ENCODE data around the gene KLHL40. TPM values are rescaled to one million over a fixed set of nuclear protein-coding genes. Genes with fewer than 3 reads are reported as not detected.

KLHL40 gene
- polyA plus RNA-seq, 1 donor (not counting 4 experiments of a cell fraction or from before 2014, with no cell fraction given) = not detected

- Histone ChIP-seq H4K20me1 (ENCODE audit: control insufficient read depth, extremely low read depth, insufficient read depth, low read length) (no peaks in the 10 kb centered on the region), H3K79me2 (ENCODE audit: control insufficient read depth, insufficient read depth, low read length) (no peaks in the 10 kb centered on the region), H3K9me3 (ENCODE audit: control insufficient read depth, low read depth, low read length) (no peaks in the 10 kb centered on the region), H3K4me1 (ENCODE audit: control insufficient read depth, extremely low read depth, insufficient read depth, low read length) (no peaks in the 10 kb centered on the region), H3K9ac (ENCODE audit: control insufficient read depth, extremely low read depth, insufficient read depth, low read length) (no peak overlapping the region), H3K36me3 (ENCODE audit: control insufficient read depth in 2 of 2, extremely low read depth in 1 of 2, insufficient read depth in 2 of 2, low read length in 2 of 2) (no peaks in the 10 kb centered on the region), H3K9me1 (ENCODE audit: control insufficient read depth, extremely low read depth, insufficient read depth, low read length) (no peaks in the 10 kb centered on the region), H3K4me2 (ENCODE audit: control insufficient read depth, extremely low read depth, insufficient read depth, low read depth, low read length) (no peak overlapping the region), H3K27me3 (ENCODE audit: control insufficient read depth, extremely low read depth, insufficient read depth, low read length) (no peaks in the 10 kb centered on the region), H3K27ac (ENCODE audit: control insufficient read depth, insufficient read depth, low read length) (no peak overlapping the region), H2AFZ (ENCODE audit: control insufficient read depth, low read length) (no peak overlapping the region), H3K4me3 (ENCODE audit: control insufficient read depth in 2 of 3, extremely low read depth in 1 of 3, insufficient read depth in 2 of 3, low read depth in 1 of 3, low read length in 3 of 3) (no peak overlapping the region)
- no peak for TF ChIP-seq EZH2 (IDR thresholded peaks at IDR 0.05; ENCODE audit: low read length)
- TF ChIP-seq, protein P1, sequence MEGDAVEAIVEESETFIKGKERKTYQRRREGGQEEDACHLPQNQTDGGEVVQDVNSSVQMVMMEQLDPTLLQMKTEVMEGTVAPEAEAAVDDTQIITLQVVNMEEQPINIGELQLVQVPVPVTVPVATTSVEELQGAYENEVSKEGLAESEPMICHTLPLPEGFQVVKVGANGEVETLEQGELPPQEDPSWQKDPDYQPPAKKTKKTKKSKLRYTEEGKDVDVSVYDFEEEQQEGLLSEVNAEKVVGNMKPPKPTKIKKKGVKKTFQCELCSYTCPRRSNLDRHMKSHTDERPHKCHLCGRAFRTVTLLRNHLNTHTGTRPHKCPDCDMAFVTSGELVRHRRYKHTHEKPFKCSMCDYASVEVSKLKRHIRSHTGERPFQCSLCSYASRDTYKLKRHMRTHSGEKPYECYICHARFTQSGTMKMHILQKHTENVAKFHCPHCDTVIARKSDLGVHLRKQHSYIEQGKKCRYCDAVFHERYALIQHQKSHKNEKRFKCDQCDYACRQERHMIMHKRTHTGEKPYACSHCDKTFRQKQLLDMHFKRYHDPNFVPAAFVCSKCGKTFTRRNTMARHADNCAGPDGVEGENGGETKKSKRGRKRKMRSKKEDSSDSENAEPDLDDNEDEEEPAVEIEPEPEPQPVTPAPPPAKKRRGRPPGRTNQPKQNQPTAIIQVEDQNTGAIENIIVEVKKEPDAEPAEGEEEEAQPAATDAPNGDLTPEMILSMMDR (optimal IDR thresholded peaks at IDR 0.05 in 1 of 3, IDR thresholded peaks at IDR 0.05 in 1 of 3, conservative IDR thresholded peaks at IDR 0.05 in 1 of 3; ENCODE audit: extremely low read depth in 1 of 3, insufficient read depth in 2 of 3, low read length in 3 of 3) = no peak
- FAIRE-seq (no peak), DNase-seq (ENCODE audit: low read depth, low spot score) (no peak)
- dilution Hi-C loops (cut with MboI; ENCODE audit: extremely low pct_ligation_motif_present, low sequenced_read_pairs) = no loop called here
Observed at GRCh38 chr3:42713747-42714146, 28.4 kb downstream of the KLHL40 start.

- Histone ChIP-seq H3K9ac (ENCODE audit: control insufficient read depth, extremely low read depth, insufficient read depth, low read length) (no peak overlapping the region), H2AFZ (ENCODE audit: control insufficient read depth, low read length) (no peak overlapping the region), H3K4me3 (ENCODE audit: control insufficient read depth in 2 of 3, extremely low read depth in 1 of 3, insufficient read depth in 2 of 3, low read depth in 1 of 3, low read length in 3 of 3) (no peak overlapping the region), H3K79me2 (ENCODE audit: control insufficient read depth, insufficient read depth, low read length) (no peaks in the 10 kb centered on the region), H3K9me1 (ENCODE audit: control insufficient read depth, extremely low read depth, insufficient read depth, low read length) (no peaks in the 10 kb centered on the region), H3K9me3 (ENCODE audit: control insufficient read depth, low read depth, low read length) (no peaks in the 10 kb centered on the region), H3K27ac (ENCODE audit: control insufficient read depth, insufficient read depth, low read length) (no peak overlapping the region), H3K4me2 (ENCODE audit: control insufficient read depth, extremely low read depth, insufficient read depth, low read depth, low read length) (no peak overlapping the region), H3K27me3 (ENCODE audit: control insufficient read depth, extremely low read depth, insufficient read depth, low read length) (no peaks in the 10 kb centered on the region), H3K36me3 (ENCODE audit: control insufficient read depth in 2 of 2, extremely low read depth in 1 of 2, insufficient read depth in 2 of 2, low read length in 2 of 2) (no peaks in the 10 kb centered on the region), H4K20me1 (ENCODE audit: control insufficient read depth, extremely low read depth, insufficient read depth, low read length) (no peaks in the 10 kb centered on the region), H3K4me1 (ENCODE audit: control insufficient read depth, extremely low read depth, insufficient read depth, low read length) (no peaks in the 10 kb centered on the region)
- FAIRE-seq (no peak), DNase-seq (ENCODE audit: low read depth, low spot score) (no peak)
- dilution Hi-C loops (cut with MboI; ENCODE audit: extremely low pct_ligation_motif_present, low sequenced_read_pairs) = no loop called here
- TF ChIP-seq, protein P1 (optimal IDR thresholded peaks at IDR 0.05 in 1 of 3, IDR thresholded peaks at IDR 0.05 in 1 of 3, conservative IDR thresholded peaks at IDR 0.05 in 1 of 3; ENCODE audit: extremely low read depth in 1 of 3, insufficient read depth in 2 of 3, low read length in 3 of 3) = no peak
- TF ChIP-seq EZH2 (IDR thresholded peaks at IDR 0.05; ENCODE audit: low read length) = no peak
Observed at GRCh38 chr3:42714171-42714852, 29.0 kb downstream of the KLHL40 start.
